PC-9 (cell line): ENCODE results near the gene TMEM163. TPM values are rescaled to one million over a fixed set of nuclear protein-coding genes. Genes with fewer than 3 reads are reported as not detected.

Experiments
- BruUV-seq: library from RNA; stranded (reverse); fragments of 400-500 nt; replicated peaks from 2 replicates; lab custom pipeline; 2021; lab: Mats Ljungman, UMichigan
- CTCF ChIA-PET: fragments of 300-600 bp; sonication (Branson Sonifier 250); formaldehyde crosslinking; loops from one replicate; lab custom pipeline; 2022; ENCODE audit warnings: antibody characterized with exemption; lab: Charles Lee
- POLR2A ChIA-PET: fragments of 300-600 bp; sonication (Branson Sonifier 250); formaldehyde crosslinking; loops from one replicate; lab custom pipeline; 2022; ENCODE audit warnings: antibody characterized with exemption; ENCODE audit not compliant: unreplicated experiment; lab: Charles Lee
- DNase-seq, 2 experiments: peaks; one replicate each; pipeline versions ENCODE4 v3.0.0 to v3.0.0-alpha.2; 2015 to 2022; ENCODE audit warnings: mixed read lengths in 1 of 2
- H2AFZ ChIP-seq: fragments of 200-600 bp; sonication (generic); 2 replicates; pipeline ENCODE4 v1.8.1; 2017; ENCODE audit warnings: antibody characterized with exemption
- H3F3A ChIP-seq: fragments of 200-600 bp; sonication (generic); 2 replicates; pipeline ENCODE4 v1.8.1; 2017; ENCODE audit warnings: antibody characterized with exemption, mild to moderate bottlenecking, low read depth; ENCODE audit not compliant: insufficient read depth
- H3K27ac ChIP-seq: fragments of 200-600 bp; sonication (generic); 2 replicates; pipeline ENCODE4 v1.6.1; 2016; ENCODE audit warnings: mixed run types
- H3K27me3 ChIP-seq: fragments of 200-600 bp; sonication (generic); 2 replicates; pipeline ENCODE4 v1.6.1; 2016; ENCODE audit warnings: low read depth, mixed run types; ENCODE audit not compliant: insufficient read depth
- H3K36me3 ChIP-seq: fragments of 200-600 bp; sonication (generic); 2 replicates; pipeline ENCODE4 v1.6.1; 2016; ENCODE audit warnings: low read depth, mixed run types
- H3K4me1 ChIP-seq: fragments of 200-600 bp; sonication (generic); replicated peaks from 2 replicates; pipeline ENCODE4 v1.6.1; 2016; ENCODE audit warnings: mixed run types; ENCODE audit not compliant: insufficient read depth
- H3K4me2 ChIP-seq: fragments of 200-600 bp; sonication (generic); 2 replicates; pipeline ENCODE4 v1.6.1; 2017; ENCODE audit warnings: mixed run types
- H3K4me3 ChIP-seq: fragments of 200-600 bp; sonication (generic); 2 replicates; pipeline ENCODE4 v1.6.1; 2016; ENCODE audit warnings: mixed run types
- H3K79me2 ChIP-seq: fragments of 200-600 bp; sonication (generic); 2 replicates; pipeline ENCODE4 v1.6.1; 2017; ENCODE audit warnings: low read depth, mixed run types
- H3K9me2 ChIP-seq: fragments of 200-600 bp; sonication (generic); 2 replicates; pipeline ENCODE4 v1.8.1; 2017; ENCODE audit warnings: mild to moderate bottlenecking; ENCODE audit not compliant: insufficient read depth
- H3K9me3 ChIP-seq: fragments of 200-600 bp; sonication (generic); 2 replicates; pipeline ENCODE4 v1.8.1; 2016; ENCODE audit warnings: low read depth; ENCODE audit not compliant: insufficient read depth
- H4K20me1 ChIP-seq: fragments of 200-600 bp; sonication (generic); 2 replicates; pipeline ENCODE4 v1.8.1; 2017; ENCODE audit not compliant: insufficient read depth
- EZH2 ChIP-seq: fragments of 200-600 bp; sonication (generic); IDR thresholded peaks from 2 replicates; pipeline ENCODE4 v1.8.0; 2017; ENCODE audit warnings: antibody characterized with exemption, low read depth
- intact Hi-C: fragments of 100-400 bp; cut with micrococcal nuclease; formaldehyde crosslinking; loops from one replicate; pipeline ENCODE4 v1.10.0; 2022; ENCODE audit not compliant: unreplicated experiment
- total RNA-seq: library from RNA; stranded (reverse); gene quantifications from 2 replicates; pipeline ENCODE4 v1.2.3, GENCODE V29; 2021
- TF ChIP-seq, protein P1 (sequence below): fragments of 200-600 bp; sonication (generic); conservative IDR thresholded peaks from 2 replicates; pipeline ENCODE4 v1.6.1; 2017; ENCODE audit warnings: mixed run types, antibody characterized with exemption, mild to moderate bottlenecking, moderate library complexity

TMEM163 gene
- total RNA-seq, 1 experiment from 2014 or later = 1.4 TPM

DNA sequence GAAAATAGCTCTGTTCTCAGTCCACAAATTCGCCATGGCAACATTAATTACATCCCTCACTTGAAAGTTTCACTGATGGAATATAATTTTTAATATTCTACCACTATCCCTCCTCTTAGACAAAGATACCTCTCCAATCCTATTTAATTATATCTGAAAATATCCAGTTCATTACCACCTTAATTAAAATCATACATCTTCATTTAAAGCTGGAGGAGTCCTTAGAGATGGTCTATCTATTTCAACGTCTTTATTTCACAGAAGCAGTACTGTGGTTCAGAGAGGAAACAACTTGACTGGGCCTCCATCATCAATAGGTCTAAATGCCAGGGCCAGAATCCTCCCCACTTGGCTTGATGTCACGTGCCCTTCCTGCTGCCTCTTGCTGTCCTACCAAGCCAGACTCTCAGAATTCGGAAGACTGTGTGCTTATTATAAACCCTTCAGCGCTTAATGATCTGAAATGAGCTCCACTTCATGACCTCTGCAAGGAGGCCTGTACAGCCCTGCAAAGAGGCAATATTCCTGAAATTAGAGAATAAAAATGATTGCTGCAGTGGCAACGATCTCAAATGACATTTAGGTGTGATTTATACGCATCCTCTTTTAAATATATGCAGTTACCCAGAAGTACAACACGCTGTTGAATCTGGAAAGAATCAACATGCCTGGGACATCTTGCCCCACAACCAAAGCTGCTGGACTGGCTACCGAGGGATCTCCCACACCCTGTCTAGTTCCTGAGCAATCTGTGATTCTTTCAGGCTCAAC is 146.3 kb downstream of the TMEM163 start:
- Histone ChIP-seq H3K36me3 (no peaks in the 10 kb centered on the region), H4K20me1 (no peaks in the 10 kb centered on the region), H3F3A (no peaks in the 10 kb centered on the region), H3K27me3 (no peaks in the 10 kb centered on the region), H3K79me2 (no peaks in the 10 kb centered on the region), H3K9me2 (no peaks in the 10 kb centered on the region), H3K4me3 (no peak overlapping the region), H2AFZ (no peak overlapping the region), H3K4me1 (no peaks in the 10 kb centered on the region), H3K27ac (no peak overlapping the region), H3K9me3 (no peaks in the 10 kb centered on the region), H3K4me2 (no peak overlapping the region)
- no TSS peak for BruUV-seq
- POLR2A ChIA-PET = no interaction called here
- intact Hi-C loops = no loop called here
- TF ChIP-seq, protein P1, sequence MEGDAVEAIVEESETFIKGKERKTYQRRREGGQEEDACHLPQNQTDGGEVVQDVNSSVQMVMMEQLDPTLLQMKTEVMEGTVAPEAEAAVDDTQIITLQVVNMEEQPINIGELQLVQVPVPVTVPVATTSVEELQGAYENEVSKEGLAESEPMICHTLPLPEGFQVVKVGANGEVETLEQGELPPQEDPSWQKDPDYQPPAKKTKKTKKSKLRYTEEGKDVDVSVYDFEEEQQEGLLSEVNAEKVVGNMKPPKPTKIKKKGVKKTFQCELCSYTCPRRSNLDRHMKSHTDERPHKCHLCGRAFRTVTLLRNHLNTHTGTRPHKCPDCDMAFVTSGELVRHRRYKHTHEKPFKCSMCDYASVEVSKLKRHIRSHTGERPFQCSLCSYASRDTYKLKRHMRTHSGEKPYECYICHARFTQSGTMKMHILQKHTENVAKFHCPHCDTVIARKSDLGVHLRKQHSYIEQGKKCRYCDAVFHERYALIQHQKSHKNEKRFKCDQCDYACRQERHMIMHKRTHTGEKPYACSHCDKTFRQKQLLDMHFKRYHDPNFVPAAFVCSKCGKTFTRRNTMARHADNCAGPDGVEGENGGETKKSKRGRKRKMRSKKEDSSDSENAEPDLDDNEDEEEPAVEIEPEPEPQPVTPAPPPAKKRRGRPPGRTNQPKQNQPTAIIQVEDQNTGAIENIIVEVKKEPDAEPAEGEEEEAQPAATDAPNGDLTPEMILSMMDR = no peak
- no peak for TF ChIP-seq EZH2
- CTCF ChIA-PET = no interaction called here
- no peak for DNase-seq

DNA sequence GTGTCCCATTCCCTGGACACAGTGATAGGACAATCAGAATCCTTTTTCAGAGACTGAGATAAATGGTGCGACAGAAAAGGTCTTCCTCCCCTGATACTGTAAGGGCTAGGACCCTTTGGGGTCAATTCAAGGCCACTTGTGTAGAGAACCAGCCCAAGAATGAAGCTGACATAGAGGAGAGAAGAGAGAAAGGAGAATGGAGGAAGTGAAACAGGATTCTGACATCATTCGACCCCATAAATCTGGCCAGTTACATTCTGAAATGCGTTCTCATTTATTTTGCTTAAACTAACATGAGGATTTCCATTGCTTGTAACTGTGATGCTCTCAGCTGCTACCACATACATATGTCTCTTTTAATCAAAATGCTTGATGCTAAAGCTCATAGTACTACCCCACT is 148.1 kb downstream of the TMEM163 start:
- Histone ChIP-seq H4K20me1 (no peaks in the 10 kb centered on the region), H3K36me3 (no peaks in the 10 kb centered on the region), H3K79me2 (no peaks in the 10 kb centered on the region), H3F3A (no peaks in the 10 kb centered on the region), H3K4me3 (no peak overlapping the region), H2AFZ (no peak overlapping the region), H3K27ac (no peak overlapping the region), H3K4me1 (no peaks in the 10 kb centered on the region), H3K27me3 (no peaks in the 10 kb centered on the region), H3K4me2 (no peak overlapping the region), H3K9me3 (no peaks in the 10 kb centered on the region), H3K9me2 (no peaks in the 10 kb centered on the region)
- DNase-seq = no peak
- TF ChIP-seq EZH2 = no peak
- TF ChIP-seq, protein P1 = no peak
- ChIA-PET CTCF (no interaction called here), POLR2A (no interaction called here)
- intact Hi-C loops = no loop called here
- no TSS peak for BruUV-seq

DNA sequence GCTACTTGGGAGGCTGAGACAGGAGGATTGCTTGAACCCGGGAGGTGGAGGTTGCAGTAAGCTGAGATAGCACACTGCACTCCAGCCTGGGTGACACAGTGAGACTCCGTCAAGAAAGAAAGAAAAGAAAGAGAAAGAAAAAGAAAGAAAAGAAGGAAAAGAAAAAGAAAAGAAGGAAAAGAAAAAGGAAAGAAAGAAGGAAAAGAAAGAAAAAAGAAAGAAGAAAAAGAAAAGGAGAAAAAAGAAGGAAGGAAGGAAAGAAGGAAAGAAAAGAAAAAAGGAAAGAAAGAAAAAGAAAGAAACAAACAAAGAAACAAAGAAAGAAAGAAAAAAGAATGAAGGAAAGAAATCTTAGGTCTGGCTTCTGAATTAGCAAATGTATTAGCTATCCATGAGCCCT is 150.4 kb downstream of the TMEM163 start:
- intact Hi-C loops = no loop called here
- no peaks in the 10 kb centered on the region for H3K36me3 ChIP-seq
- POLR2A ChIA-PET = interaction anchor here (0.5 kb wide), 1 partner anchor 1132 kb away, joined by 11 read pairs; no protein-coding TSS in a partner anchor
- no peaks in the 10 kb centered on the region for H3K9me3 ChIP-seq
- no peak overlapping the region for H3K4me2 ChIP-seq
- DNase-seq = no peak
- TF ChIP-seq, protein P1 = no peak
- TF ChIP-seq EZH2 = no peak
- no peaks in the 10 kb centered on the region for H3K27me3 ChIP-seq
- no peaks in the 10 kb centered on the region for H4K20me1 ChIP-seq
- CTCF ChIA-PET = no interaction called here
- H3K4me3 ChIP-seq = no peak overlapping the region
- no peak overlapping the region for H2AFZ ChIP-seq
- H3K9me2 ChIP-seq = no peaks in the 10 kb centered on the region
- no peaks in the 10 kb centered on the region for H3K79me2 ChIP-seq
- no peaks in the 10 kb centered on the region for H3F3A ChIP-seq
- no TSS peak for BruUV-seq
- H3K4me1 ChIP-seq = no peaks in the 10 kb centered on the region
- no peak overlapping the region for H3K27ac ChIP-seq
